HG03097 (cell line): ENCODE results near the gene GTF2A1L.
"Not testable (repeated sequence)": the region's sequence is repeated elsewhere in the genome, so short reads cannot be mapped to it uniquely, and the experiment has no call there.

Source experiments
- ATAC-seq: cut with Tn5 transposase; IDR thresholded peaks from one replicate; pipeline ENCODE4 v1.9.1; 2021; ENCODE audit not compliant: unreplicated experiment, low FRiP score

The GTF2A1L gene

GRCh38 chr2:48696881-48697280 lies 79.2 kb downstream of the GTF2A1L start:
- ATAC-seq: no peak

GRCh38 chr2:48699348-48699930 lies 81.8 kb downstream of the GTF2A1L start:
- no peak for ATAC-seq

- ATAC-seq: not testable (repeated sequence)
Measured at GRCh38 chr2:48703621-48704020, 86.0 kb downstream of the GTF2A1L start.

GRCh38 chr2:48707466-48707865 lies 89.8 kb downstream of the GTF2A1L start:
- no peak for ATAC-seq

GRCh38 chr2:48709096-48710034 lies 91.7 kb downstream of the GTF2A1L start:
- ATAC-seq: no peak

- no peak for ATAC-seq
Measured at GRCh38 chr2:48711343-48711742, 93.7 kb downstream of the GTF2A1L start.

GRCh38 chr2:48712151-48712550 lies 94.5 kb downstream of the GTF2A1L start:
- ATAC-seq: no peak

- no peak for ATAC-seq
Measured at GRCh38 chr2:48713647-48714046, 96.0 kb downstream of the GTF2A1L start.

- no peak for ATAC-seq
Measured at GRCh38 chr2:48714245-48714644, 96.6 kb downstream of the GTF2A1L start.

- ATAC-seq: no peak
Measured at GRCh38 chr2:48715042-48715899, 97.6 kb downstream of the GTF2A1L start.

- no peak for ATAC-seq
Measured at GRCh38 chr2:48715956-48716355, 98.3 kb downstream of the GTF2A1L start.

GRCh38 chr2:48717846-48718245 lies 100.2 kb downstream of the GTF2A1L start:
- ATAC-seq: no peak

- ATAC-seq: no peak
Measured at GRCh38 chr2:48719480-48720177, 102.0 kb downstream of the GTF2A1L start.

GRCh38 chr2:48721158-48721557 lies 103.5 kb downstream of the GTF2A1L start:
- no peak for ATAC-seq

GRCh38 chr2:48722391-48722790 lies 104.7 kb downstream of the GTF2A1L start:
- ATAC-seq: no peak

GRCh38 chr2:48723129-48723528 lies 105.5 kb downstream of the GTF2A1L start:
- ATAC-seq: no peak

- no peak for ATAC-seq
Measured at GRCh38 chr2:48724278-48724677, 106.6 kb downstream of the GTF2A1L start.

GRCh38 chr2:48725696-48726494 lies 108.2 kb downstream of the GTF2A1L start:
- no peak for ATAC-seq

GRCh38 chr2:48727560-48727959 lies 109.9 kb downstream of the GTF2A1L start:
- ATAC-seq: no peak

- no peak for ATAC-seq
Measured at GRCh38 chr2:48728295-48728694, 110.6 kb downstream of the GTF2A1L start.
